HG02588 (cell line): ENCODE measurements around the gene FLYWCH1.

Experiments used
- ATAC-seq: cut with Tn5 transposase; IDR thresholded peaks from one replicate; pipeline ENCODE4 v1.9.1; 2021; ENCODE audit warnings: mild to moderate bottlenecking, moderate library complexity; ENCODE audit not compliant: unreplicated experiment

FLYWCH1 gene

DNA sequence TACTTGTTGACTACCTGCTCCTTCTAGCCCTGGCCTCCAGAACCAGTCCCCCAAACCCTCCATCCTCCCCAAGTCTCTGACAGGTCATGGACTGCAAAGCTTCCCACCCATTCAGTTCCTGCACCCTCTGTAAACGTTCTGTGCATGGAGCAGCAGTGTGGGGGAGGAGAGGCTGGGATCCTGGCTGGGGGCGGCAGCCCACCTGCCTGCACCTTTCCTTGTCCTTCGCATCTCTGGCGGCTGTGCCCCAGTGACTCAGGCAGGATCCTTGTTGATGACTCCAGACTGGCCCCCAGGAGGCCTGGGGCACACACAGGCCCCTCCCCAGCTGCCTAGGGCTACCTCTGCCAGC, 70.1 kb downstream of the FLYWCH1 start:
- ATAC-seq, result no peak

- ATAC-seq, result no peak
Observed at GRCh38 chr16:2982402-2982801, 70.7 kb downstream of the FLYWCH1 start.

DNA sequence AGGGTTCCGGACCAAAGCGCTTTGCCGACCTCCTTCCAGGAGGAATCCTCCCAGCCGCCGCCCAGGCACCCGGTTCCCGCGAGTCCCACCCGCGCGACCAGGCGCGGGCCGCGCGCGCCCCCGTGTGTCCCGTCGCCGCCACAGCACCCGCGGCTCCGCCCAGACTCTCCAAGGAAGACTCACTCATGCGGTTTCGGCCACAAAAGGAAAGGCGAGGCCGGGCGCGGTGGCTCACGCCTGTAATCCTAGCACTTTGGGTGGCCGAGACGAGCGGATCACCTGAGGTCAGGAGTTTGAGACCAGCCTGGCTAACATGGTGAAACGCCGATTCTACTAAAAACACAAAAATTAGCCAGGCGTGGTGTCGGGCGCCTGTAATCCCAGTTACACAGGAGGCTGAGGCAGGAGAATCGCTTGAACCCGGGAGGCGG, 72.0 kb downstream of the FLYWCH1 start:
- no peak for ATAC-seq

GRCh38 chr16:2985462-2985861, 73.7 kb downstream of the FLYWCH1 start:
- no peak for ATAC-seq

DNA sequence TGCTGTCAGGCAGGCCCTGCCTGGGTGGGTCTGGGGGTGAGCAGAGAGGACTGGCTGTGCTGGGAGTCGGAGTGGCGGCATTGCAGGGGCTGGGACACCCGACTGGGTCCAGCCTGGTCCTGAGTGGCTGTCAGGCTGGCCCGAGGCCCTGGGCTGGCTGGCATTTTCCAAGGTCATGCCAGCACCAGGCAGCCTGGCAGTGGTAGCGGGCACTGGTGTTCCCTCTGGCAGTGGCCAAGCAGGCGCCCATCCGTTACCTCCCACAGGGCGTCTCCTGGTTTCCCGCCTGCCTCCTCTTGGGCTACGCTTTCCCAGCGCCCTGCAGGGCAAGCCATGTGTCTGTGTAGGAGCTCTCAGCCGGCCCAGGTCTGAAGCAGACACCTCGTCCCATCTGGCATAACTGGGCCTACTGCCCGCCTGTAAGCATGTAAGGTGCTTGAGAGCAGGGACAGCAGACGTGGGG, 74.2 kb downstream of the FLYWCH1 start:
- no peak for ATAC-seq

DNA sequence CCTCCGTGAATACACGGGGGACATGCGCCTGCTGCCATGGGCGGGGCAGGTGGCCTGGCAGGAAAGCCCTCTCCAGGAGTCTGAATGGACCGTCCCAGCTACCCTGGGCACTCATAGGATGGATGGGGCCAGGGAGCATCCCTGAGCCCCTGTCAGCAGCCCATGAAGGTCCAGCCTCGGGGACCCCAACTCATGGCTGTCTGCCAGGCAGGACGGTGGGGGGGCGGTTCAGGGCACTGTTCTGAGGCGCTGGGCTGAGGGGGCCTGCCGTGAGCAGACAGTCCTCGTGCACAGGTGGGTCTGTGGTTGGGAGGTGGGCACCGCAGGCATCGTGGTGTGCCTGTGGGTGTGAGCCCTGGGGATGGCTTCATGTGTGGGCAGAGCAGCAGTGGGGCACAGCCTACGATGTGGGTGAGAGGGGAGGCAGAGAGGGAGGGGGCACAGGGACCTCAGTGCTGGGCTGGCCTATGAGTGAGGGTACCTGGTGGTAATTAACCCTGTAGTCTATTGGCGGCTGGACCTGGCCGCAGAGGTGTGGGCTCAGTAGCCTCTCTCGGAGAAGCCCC, 75.0 kb downstream of the FLYWCH1 start:
- no peak for ATAC-seq

- no peak for ATAC-seq
Observed at GRCh38 chr16:2987286-2987685, 75.6 kb downstream of the FLYWCH1 start.

DNA sequence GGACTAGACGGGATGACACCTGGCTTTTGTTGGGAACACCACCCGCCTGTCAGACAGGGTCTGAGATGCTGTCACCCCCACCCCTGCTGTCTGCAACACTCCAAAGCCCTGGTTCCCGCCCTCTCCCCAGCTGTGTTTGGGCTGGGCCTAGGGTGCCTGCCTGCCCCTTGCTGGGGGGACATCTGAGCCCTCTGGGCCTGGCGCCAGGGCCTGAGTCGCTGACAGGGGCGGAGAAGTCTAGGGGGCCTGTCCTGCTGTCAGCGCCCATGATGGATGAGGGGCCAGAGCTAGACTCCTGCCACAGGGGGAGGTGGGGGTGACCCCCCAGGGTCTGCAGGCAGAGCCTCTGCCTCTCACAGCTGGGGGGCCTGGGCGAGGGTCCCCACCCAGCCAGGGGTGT, 76.1 kb downstream of the FLYWCH1 start:
- ATAC-seq, result no peak

DNA sequence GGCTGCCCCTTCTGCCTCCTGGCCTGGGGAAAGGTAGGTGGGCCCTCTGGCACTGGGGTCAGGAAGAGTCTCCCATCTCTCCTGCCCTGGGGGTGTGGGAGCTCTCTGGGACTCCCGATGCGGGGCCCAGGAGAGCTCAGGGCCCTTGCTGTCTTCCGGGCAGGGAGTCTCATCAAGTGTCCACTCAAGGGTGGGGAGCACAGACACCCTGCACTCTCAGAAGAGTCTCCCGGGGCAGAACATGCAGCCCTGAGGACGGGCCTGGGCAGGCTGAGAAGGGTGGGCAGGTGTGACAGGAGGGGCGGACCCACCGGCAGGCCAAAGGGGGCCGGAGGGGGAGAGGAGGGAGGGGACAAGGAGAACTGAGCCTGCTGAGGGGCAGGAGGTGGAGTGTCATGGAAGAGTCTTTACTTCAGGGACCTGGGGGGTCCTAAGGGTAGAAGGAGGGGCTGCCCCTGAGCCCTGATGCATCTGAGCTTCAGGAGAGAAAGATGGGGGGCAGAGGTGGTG, 76.9 kb downstream of the FLYWCH1 start:
- ATAC-seq, result no peak

DNA sequence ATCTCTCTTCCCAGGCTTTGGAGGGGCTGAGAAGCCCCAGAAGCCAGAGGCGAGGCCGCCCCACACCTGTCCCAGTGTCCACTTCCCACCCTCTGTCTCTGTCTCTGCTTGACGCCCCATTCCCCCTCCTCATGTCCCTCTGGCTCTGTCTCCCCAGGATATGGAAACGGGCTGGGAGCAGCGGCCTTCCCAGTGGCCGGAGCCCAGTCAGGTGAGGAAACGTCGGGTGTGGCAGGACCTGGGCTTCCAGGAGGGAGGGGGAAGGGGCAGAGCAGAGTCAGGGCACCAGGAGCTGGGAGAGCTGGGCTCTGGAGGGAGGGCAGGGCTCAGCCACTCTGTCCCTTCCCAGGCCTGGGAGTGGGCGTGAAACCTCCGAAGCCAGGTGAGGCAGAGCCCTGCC, 79.2 kb downstream of the FLYWCH1 start:
- ATAC-seq, result no peak

- no peak for ATAC-seq
Observed at GRCh38 chr16:2991566-2992261, 80.0 kb downstream of the FLYWCH1 start.

DNA sequence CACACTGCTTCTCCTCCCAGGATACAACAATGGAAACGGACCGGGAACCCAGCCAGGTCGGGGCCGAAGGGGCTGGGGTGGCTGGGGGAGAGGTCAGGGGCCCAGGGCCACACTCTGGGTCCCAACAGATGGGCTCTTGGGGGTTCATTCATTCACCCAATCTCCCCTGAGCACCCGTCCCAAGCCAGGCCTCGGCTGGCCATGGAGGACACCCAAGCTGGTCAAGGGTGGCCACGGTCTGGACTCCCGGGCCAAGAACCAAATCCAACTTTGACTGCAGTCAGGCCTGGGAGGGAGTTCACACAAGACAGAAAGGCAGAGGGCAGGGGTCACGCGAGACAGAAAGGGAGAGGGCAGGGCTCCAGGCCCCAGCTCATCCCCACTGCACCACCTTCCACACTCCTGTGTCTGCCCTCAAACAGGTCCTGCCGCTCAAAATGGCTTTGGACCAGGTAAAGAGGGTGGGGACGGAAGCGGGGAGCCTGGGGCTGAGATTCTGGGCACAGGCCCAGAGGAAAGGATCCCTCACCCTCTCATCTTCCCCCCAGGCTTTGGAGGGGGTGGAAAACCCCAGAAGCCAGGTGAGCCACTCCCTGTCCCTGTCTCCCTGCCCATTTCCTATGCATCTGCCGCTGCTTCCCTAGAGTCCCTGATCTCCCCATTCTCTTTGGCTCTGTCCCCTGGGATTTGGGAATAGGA, 80.8 kb downstream of the FLYWCH1 start:
- ATAC-seq, result no peak

DNA sequence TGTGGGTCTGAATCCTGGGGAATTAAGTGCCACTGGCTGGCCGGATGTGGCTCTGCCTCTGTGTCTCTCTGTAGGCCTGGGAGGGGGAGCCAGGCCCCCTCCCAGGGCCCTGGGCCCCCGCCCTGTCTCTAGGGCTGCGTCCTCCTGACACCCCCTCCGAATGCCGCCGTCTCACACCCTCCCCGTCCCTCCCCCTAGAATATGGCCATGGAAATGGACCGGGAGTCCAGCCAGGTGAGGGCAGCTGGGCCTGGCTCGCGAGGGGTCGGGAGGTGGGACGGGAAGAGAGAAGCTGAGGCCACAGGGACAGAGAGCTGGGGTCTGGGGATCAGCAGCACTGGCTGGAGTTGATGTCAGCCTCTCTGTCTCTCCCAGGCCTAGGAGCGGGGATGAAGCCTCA, 84.6 kb downstream of the FLYWCH1 start:
- no peak for ATAC-seq

- no peak for ATAC-seq
Observed at GRCh38 chr16:2999929-3000328, 88.2 kb downstream of the FLYWCH1 start.

- ATAC-seq, result no peak
Observed at GRCh38 chr16:3000540-3000939, 88.8 kb downstream of the FLYWCH1 start.
